ENCODE results near the gene PIP5K1B.

Gene PIP5K1B

GRCh38 chr9:68731857-68732256, 26.8 kb downstream of the PIP5K1B start:
- TF ChIP-seq CTCF (IDR thresholded peaks at IDR 0.05; ENCODE audit: control insufficient read depth, insufficient read depth, low read depth, low read length, missing control alignments), result no peak
- H3K4me3 ChIP-seq (ENCODE audit: control insufficient read depth, low read depth, low read length), result no peak overlapping the region
- DNase-seq (ENCODE audit: low read depth), result no peak

GRCh38 chr9:68732405-68733020, 27.5 kb downstream of the PIP5K1B start:
- DNase-seq (ENCODE audit: low read depth), result no peak
- H3K4me3 ChIP-seq (ENCODE audit: control insufficient read depth, low read depth, low read length), result no peak overlapping the region
- no peak for TF ChIP-seq CTCF (IDR thresholded peaks at IDR 0.05; ENCODE audit: control insufficient read depth, insufficient read depth, low read depth, low read length, missing control alignments)

GRCh38 chr9:68733021-68733405, 28.0 kb downstream of the PIP5K1B start:
- DNase-seq (ENCODE audit: low read depth), result no peak
- H3K4me3 ChIP-seq (ENCODE audit: control insufficient read depth, low read depth, low read length), result no peak overlapping the region
- TF ChIP-seq CTCF (IDR thresholded peaks at IDR 0.05; ENCODE audit: control insufficient read depth, insufficient read depth, low read depth, low read length, missing control alignments), result no peak

GRCh38 chr9:68738358-68738757, 33.3 kb downstream of the PIP5K1B start:
- DNase-seq (ENCODE audit: low read depth), result no peak
- no peak for TF ChIP-seq CTCF (IDR thresholded peaks at IDR 0.05; ENCODE audit: control insufficient read depth, insufficient read depth, low read depth, low read length, missing control alignments)
- no peak overlapping the region for H3K4me3 ChIP-seq (ENCODE audit: control insufficient read depth, low read depth, low read length)

- no peak for DNase-seq (ENCODE audit: low read depth)
Observed at GRCh38 chr9:68739621-68740174, 34.7 kb downstream of the PIP5K1B start.

GRCh38 chr9:68740561-68740960, 35.5 kb downstream of the PIP5K1B start:
- no peak for TF ChIP-seq CTCF (IDR thresholded peaks at IDR 0.05; ENCODE audit: control insufficient read depth, insufficient read depth, low read depth, low read length, missing control alignments)
- no peak for DNase-seq (ENCODE audit: low read depth)
- H3K4me3 ChIP-seq (ENCODE audit: control insufficient read depth, low read depth, low read length), result no peak overlapping the region

More at GRCh38 chr9:68739621-68740174, 34.7 kb downstream of the PIP5K1B start:
- no peak for TF ChIP-seq CTCF (IDR thresholded peaks at IDR 0.05; ENCODE audit: control insufficient read depth, insufficient read depth, low read depth, low read length, missing control alignments)
- H3K4me3 ChIP-seq (ENCODE audit: control insufficient read depth, low read depth, low read length), result no peak overlapping the region

Data from AG09309 (cell line).